GM19397 (cell line): ENCODE results near the gene IER5L.

Source experiments
- ATAC-seq: cut with Tn5 transposase; IDR thresholded peaks from one replicate; pipeline ENCODE4 v1.9.1; 2021; ENCODE audit warnings: mild to moderate bottlenecking, moderate library complexity; ENCODE audit not compliant: unreplicated experiment

Gene IER5L

GRCh38 chr9:129177791-129178567, at the start of gene IER5L:
TSS of gene IER5L (minus strand) at chr9:129178261. CDS start at chr9:129178052, 209 bp downstream.
- peak; percentile 80 for ATAC-seq

- ATAC-seq, result no peak
Observed at GRCh38 chr9:129227843-129228189, 49.8 kb upstream of the IER5L start.

- ATAC-seq, result no peak
Observed at GRCh38 chr9:129225815-129226214, 47.8 kb upstream of the IER5L start.

GRCh38 chr9:129225490-129225778, 47.4 kb upstream of the IER5L start:
- no peak for ATAC-seq

DNA sequence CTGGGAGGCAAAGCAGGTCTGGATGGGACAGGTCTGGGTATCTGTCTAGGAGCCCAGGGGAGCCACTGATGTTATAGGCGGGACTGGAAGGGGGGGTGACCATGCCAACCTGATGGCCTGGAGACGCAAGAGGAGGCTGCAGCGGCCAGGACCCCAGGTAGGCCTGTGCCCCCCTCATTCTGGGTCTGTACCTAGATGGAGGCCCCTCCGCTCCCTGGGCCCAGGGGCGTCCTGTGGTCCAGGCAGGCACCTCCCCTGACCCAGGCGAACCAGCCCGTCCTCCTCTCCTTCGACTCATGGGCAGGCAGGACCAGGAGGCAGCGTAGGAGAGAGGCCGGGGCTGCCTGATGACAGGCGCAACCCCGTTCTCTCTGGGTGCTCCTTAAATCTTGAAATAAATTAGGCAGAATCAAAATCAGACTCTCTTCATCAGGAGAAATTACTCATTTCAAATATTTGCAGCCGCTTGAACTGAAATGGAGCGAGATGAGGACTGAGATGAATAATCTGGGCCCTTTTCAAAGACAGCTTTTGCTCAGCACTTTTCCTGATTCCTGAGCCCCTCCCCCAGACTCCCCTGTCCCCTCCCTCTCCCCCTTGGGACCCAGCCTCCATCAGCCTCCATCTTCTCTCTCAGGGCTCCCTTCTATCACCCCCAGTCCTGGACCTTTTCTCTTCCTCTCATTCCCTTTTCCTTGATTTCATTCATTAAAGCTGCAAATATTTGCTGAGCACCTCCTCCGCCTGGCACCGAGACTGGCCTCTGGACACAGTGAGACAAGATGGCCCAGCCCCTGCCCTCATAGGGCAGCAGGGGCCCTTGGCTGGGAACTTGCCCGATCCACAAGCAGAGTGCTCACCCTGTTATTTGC, 46.8 kb upstream of the IER5L start:
- no peak for ATAC-seq

- no peak for ATAC-seq
Observed at GRCh38 chr9:129223551-129224208, 45.6 kb upstream of the IER5L start.

DNA sequence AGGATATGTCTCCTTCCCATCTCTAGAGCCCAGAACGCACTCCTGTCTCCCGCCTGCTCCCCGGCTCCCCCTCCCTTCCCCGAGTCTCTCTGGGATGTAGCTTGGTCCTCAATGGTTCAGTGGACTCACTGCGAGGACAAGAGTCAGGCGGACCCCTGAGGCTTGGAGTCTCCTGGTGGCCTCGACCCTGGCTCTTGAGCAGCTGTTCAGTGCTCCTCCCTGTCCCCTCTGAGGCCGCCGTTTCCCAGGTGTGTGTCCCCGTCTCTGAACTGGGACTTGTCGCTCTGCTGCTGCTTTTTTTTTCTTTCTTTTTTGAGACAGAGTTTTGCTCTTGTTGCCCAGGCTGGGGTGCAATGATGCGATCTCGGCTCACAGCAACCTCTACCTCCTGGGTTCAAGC, 44.8 kb upstream of the IER5L start:
- no peak for ATAC-seq

- ATAC-seq, result no peak
Observed at GRCh38 chr9:129221979-129222635, 44.0 kb upstream of the IER5L start.

GRCh38 chr9:129221233-129221632, 43.2 kb upstream of the IER5L start:
- ATAC-seq, result no peak

DNA sequence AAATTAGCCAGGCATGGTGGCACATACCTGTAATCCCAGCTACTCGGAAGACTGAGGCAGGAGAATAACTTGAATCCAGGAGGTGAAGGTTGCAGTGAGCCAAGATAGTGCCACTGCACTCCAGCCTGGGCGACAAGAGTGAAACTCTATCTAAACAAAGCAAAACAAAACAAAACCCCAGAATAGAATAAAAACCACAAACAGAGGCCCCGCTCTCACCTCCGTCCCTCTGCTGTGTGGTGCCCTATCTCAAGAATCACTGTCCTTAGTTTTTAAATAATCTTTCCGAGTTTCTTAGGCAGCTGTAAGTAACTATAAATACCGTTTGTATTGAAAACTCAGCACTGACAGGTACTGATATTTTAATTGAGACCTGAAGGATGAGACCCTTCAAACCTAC, 42.7 kb upstream of the IER5L start:
- ATAC-seq, result no peak

- ATAC-seq, result no peak
Observed at GRCh38 chr9:129218918-129219317, 40.9 kb upstream of the IER5L start.

- ATAC-seq, result no peak
Observed at GRCh38 chr9:129218272-129218625, 40.2 kb upstream of the IER5L start.

GRCh38 chr9:129213551-129213950, 35.5 kb upstream of the IER5L start:
- ATAC-seq, result no peak

GRCh38 chr9:129211686-129212085, 33.6 kb upstream of the IER5L start:
- ATAC-seq, result no peak

GRCh38 chr9:129210125-129210524, 32.1 kb upstream of the IER5L start:
- no peak for ATAC-seq

GRCh38 chr9:129209580-129209979, 31.5 kb upstream of the IER5L start:
- ATAC-seq, result no peak

GRCh38 chr9:129209109-129209508, 31.0 kb upstream of the IER5L start:
- ATAC-seq, result no peak

DNA sequence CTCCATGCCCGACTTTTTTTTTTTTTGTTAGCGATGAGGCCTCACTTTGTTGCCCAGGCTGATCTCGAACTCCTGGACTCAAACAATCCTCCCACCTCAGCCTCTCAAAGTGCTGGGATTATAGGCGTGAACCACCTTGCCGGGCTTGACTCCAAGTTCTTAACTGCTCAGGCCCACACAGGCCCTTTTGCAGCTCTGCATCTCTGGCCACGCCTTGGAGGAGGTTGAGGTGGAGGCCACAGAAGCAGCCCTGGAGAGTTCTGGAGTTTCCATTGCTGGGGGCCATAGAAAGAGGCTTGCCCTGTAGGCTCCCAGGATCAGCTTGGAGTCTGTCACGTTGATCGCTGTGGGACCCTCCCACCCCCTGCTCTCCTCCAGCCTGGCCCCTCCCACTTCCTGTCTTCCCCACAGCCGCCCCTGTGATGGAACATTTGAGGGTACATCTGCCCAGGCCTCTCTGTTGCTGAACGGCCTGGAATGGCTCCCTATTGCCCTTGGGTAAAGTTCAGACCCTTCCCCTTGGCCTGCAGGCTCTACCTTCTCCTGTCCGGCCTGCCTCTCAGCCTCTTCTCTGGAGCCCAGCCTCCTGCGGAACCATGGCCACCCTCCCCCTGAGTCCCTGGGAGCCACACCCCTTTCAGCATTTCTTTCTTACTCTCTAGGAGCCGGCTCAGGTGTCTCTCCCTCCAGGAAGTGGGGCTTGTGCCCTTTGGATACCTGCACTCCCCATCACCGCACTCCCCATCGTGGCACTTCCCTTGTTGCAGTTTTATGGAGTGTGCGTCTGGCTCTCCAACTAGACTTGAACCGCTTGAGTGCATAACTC, 30.4 kb upstream of the IER5L start:
- ATAC-seq, result no peak

- ATAC-seq, result no peak
Observed at GRCh38 chr9:129206905-129207304, 28.8 kb upstream of the IER5L start.

DNA sequence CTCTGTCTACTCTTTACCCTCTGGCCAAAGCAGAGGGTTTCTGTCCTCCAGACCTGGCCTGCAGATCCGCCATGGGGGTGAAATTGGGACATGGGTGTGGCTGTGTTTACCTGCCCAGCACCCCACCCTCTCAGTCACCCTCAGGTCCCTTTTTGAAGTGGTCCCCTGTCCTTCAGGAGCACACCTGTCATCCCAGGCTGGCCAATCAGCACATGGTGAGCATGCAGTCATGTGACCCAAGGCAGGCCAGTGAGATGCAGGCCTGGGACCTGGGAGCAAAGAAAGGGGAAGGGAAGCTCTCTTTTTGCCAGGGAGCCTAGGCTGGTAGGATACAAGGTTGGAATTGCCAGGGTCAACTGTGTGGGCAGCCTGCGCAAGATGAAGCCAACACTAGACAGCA, 28.3 kb upstream of the IER5L start:
- no peak for ATAC-seq

GRCh38 chr9:129204840-129205239, 26.8 kb upstream of the IER5L start:
- no peak for ATAC-seq
